SIG-M5 treated with dmso at 0.1 percent for 504 hours (cell line): ENCODE results near the gene F2.
"Not testable (repeated sequence)": the region's sequence is repeated elsewhere in the genome, so short reads cannot be mapped to it uniquely, and the experiment has no call there.

Experiments
- DNase-seq: peaks from one replicate; lab custom pipeline; 2025; ENCODE audit not compliant: unreplicated experiment; lab: John Stamatoyannopoulos, UW

Gene F2

DNA sequence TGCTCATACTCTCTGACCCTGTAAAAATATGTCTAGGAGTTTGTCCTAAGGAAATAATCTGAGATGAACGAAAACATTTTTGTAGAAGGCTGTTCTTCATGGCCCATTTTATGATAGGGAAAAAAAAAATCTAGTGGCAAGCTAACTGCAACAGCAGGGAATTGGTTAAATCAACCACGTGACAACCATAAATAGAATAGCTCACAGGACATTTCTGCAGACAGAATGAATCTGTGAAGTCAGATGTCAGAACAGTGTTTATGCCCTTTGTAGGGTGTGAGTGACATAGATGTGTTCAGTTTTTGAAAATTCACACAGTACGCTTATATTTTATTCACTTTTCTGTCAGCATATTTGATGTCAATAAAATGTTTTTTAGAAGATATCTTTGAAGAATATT, 34.6 kb upstream of the F2 start:
- DNase-seq = no peak

DNA sequence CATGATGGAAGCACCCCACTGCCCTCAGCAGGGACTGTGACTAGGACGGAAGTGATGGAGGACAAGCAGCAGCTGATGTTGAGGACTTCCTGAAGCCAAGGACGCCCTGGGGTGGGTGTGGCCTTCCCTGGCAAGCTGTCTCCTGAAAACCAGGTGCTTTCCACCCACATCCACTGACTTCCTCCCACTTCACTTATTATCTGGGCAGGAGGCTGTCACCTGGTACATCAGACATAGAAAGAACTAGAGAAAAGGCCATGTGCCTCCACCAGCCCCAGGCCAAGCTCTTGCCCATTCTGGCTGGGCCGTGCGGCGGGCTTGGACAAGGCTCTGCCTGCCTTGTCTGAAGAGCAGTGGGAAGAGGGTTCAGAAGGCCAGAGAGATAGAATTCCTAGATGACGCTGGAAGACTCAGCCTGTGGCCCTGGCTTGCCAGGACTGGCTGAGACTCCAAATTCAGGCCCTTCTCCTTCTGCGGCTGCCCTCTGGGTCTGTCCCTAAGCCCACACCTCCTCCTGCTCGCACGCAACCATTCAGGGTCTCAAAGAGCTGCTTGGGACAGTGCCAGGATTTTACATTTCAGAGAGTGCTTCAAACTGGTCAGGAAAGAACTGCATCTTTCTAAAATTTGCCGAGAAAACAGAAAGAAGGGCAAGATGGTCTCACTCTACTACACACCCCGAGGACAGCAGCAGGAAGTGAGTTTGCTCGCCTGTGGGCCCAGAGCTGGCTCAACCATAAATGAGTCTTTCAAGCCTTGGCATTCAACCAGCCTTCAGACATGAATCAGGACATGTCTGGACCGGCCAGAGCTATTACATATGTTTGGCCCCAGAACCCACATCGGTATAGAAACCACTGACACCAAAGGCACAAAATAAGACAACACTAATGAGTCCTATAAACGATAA, 31.9 kb upstream of the F2 start:
- DNase-seq = no peak

GRCh38 chr11:46690702-46691101, 28.3 kb upstream of the F2 start:
- DNase-seq = no peak

- DNase-seq = no peak
Observed at GRCh38 chr11:46692450-46692849, 26.6 kb upstream of the F2 start.

DNA sequence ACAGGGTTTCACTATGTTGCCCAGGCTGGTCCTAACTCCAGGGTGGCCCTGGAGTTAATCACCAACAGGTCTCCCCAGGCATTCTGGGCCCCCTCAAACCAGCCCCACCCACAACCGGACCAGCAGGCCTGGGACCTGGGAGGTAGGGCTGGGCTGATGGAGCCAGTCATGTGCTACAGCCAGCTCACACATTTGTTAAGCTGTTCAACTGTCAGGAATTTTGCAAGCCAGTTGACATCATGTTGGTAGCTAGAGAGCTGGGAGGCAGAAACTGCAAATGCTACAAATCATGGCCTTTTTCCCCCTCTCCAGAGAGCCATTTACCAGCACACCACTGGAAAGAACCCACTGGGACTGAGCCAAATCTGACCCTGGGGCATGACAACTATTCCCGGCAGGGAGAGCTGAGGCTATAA, 25.4 kb upstream of the F2 start:
- no peak for DNase-seq

GRCh38 chr11:46694072-46694471, 24.9 kb upstream of the F2 start:
- DNase-seq = no peak

- DNase-seq = no peak
Observed at GRCh38 chr11:46694607-46695006, 24.4 kb upstream of the F2 start.

DNA sequence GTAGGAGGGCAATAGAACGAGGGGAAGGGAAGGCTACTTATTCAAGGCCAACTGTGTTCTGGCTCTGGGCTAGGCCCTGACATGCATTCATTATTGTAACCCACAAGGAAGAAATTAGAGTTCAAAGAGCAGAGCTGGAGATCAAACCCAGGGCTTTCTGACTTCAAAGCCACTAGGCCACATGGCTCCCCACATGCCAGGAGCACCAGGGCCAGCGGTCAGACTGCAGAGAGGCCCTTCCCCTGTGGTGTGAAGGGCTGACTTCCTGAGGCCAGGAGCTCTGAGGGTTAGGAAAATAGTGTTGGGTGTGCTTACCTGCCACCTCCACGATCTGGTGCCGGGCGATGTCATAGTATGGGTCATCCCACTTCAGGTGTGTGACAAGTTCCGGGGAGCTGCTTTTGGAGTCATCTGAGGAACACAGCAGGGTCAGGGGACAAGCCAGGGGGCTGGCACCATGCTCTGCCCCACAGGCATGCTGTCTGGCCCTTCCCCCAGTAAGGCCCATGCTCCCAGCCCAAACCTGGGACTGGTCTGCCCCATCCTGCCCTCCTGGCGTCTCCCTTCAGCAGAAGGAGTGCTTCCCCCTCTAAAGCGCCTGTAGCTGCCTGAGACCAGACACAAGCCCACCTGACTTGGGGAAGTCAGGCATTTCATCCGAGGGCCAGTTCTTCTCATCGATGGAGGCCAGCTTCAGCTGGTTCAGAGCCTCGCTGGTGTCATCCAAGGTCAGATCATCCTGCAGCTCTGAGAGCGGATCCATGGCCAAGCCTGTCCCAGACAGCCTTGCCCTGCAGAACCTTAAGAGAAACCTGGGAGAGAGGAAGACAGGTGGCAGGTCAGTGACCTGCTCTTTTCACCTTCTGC, 23.4 kb upstream of the F2 start:
- DNase-seq = no peak

- DNase-seq = no peak
Observed at GRCh38 chr11:46696212-46696558, 22.8 kb upstream of the F2 start.

DNA sequence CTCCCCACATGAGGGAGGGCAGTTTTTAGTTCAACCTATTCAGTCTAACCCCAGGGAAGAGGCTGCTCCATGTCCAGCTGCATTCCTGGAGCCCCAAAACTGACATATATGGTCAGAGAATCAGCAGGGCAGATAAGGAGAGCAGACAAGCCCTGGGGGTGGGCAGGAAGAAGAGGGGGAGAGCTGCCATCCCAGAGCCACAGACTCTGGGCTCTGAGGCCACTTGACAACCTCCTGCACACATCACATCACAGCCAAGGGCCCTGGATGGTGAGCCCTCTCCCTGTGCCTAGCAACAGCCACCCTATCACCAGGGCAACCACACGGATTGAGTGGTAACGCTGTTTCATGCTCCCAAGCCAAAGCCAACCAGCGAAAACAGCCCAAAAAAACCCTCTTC, 21.7 kb upstream of the F2 start:
- no peak for DNase-seq

DNA sequence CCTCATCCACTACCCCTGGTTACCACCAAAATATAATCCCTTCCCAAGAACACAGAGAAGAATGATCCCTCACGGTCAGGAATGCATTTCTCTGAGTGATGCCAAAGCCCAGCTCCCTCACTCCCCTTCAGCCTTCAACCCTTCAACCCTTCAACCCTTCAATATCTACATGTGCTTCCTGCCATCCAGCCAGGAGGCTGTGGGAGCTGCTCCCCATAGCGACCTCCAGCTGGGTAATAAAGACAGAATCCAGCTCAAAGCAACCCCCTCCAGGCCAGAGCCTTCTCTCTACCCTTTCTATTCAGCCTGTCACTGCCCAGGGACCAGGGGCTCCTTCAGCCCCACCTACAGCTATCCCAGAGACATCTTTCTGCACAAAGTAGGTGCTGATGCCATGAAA, 21.3 kb upstream of the F2 start:
- DNase-seq = no peak

GRCh38 chr11:46698597-46698996, 20.4 kb upstream of the F2 start:
- no peak for DNase-seq

- DNase-seq = peak; percentile 98
Observed at GRCh38 chr11:46700241-46701077, 18.6 kb upstream of the F2 start, which contains the start of the genes ARHGAP1 and ZNF408. Gene ARHGAP1 (minus strand): TSS chr11:46700619. CDS start chr11:46696107, 4,512 bp downstream. Gene ZNF408 (plus strand): TSS chr11:46701031. CDS start chr11:46701048, 17 bp downstream.

DNA sequence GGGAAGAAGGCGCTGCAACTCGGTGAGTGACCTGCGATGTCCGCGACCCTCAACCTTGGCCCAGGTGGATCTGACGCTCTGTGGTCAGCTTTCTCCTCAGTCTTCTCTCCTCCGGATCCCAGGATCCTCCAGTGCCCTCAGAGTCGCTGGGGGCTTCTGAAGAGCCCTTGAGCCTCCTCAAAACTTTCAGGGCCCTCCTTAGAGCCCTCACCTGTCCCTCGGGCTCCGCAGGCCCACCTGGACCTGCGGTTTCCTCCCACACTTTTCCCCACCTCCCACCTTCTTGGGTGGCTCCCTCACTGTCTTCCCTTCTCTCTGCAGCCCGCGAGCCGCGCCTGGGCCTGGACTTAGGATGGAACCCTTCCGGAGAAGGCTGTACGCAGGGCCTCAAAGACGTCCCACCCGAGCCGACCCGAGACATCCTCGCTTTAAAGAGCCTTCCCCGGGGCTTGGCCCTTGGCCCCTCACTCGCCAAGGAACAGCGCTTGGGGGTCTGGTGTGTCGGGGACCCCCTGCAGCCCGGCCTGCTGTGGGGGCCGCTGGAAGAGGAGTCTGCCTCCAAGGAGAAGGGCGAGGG, 17.8 kb upstream of the F2 start:
- DNase-seq = no peak

DNA sequence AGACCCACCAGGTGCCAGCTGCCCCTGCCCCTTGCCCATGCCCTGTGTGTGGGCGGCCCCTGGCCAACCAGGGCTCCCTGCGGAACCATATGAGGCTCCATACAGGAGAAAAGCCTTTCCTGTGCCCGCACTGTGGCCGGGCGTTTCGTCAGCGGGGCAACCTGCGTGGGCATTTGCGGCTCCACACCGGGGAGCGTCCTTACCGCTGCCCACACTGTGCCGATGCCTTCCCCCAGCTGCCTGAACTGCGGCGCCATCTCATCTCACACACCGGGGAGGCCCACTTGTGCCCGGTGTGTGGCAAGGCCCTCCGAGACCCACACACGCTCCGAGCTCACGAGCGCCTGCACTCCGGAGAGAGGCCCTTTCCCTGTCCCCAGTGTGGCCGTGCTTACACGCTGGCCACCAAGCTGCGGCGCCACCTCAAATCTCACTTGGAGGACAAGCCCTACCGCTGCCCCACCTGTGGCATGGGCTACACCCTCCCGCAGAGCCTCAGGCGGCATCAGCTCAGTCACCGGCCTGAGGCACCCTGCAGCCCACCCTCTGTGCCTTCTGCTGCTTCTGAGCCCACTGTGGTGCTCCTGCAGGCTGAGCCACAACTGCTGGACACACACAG, 13.8 kb upstream of the F2 start:
- DNase-seq = no peak

- DNase-seq = no peak
Observed at GRCh38 chr11:46706886-46707285, 12.1 kb upstream of the F2 start.

GRCh38 chr11:46709351-46709750, 9.7 kb upstream of the F2 start:
- DNase-seq = not testable (repeated sequence)

DNA sequence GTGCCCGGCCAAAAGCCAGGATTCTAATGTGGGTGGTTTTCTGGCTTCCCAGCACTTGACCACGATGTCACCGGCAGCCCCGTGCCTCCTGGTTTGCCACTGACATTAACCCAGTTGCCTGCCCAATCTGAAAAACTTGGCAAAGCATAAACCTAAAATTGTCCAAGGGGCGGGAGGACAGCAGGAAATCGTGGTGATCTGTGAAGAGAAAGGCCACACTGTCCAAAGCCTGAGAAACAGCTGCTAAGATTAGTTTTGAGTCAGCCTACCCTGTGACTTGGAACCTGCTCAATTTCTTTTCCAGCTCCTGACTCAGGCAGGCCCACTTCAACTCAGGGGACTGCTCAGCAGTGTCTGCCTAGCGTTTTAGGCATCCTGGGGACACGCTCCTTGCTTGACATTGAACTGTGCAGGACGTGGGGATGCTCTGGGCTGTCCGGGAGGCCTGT, 8.2 kb upstream of the F2 start:
- DNase-seq = no peak

- no peak for DNase-seq
Observed at GRCh38 chr11:46711303-46711702, 7.7 kb upstream of the F2 start.

DNA sequence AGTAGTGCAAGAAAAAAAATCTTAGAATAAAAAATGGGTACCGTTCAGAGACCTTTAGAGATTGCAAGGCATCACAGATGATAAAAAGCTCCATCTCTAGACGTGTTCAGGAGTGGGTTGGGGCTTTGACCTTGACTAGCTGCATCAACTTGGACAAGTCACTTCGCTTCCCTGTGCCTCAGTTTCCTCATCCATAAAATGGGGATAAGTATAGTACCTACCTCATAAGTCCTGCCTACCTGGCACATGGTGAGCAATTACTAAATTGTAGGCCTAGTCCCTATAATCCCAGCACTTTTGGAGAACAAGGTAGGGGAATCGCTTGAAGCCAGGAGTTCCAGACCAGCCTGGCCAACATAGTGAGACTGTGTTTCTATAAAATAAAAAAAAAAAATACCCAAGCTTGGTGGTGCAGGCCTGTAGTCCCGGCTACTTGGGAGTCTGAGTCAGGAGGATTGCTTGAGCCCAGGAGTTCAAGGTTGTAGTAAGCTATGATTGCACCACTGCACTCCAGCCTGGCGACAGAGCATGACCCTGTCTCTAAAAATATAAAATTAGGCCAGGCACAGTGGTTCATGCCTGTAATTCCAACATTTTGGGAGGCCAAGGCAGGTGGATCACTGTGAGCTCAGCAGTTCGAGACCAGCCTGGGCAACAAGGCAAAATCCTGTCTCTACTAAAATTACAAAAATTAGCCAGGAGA, 6.0 kb upstream of the F2 start:
- DNase-seq = no peak
